DMS 273 (cell line): Measurements from ENCODE around the gene MYO5A.
"Not testable (repeated sequence)": the region's sequence is repeated elsewhere in the genome, so short reads cannot be mapped to it uniquely, and the experiment has no call there.

Experiments
- DNase-seq: peaks from one replicate; lab custom pipeline; 2025; ENCODE audit not compliant: unreplicated experiment; lab: John Stamatoyannopoulos, UW

MYO5A gene

GRCh38 chr15:52466134-52466701 lies 62.5 kb downstream of the MYO5A start:
- no peak for DNase-seq

- peak; percentile 2 for DNase-seq
These were observed 64.2 kb downstream of the MYO5A start for GRCh38 chr15:52464478-52464877.

- no peak for DNase-seq
These were observed 64.6 kb downstream of the MYO5A start for GRCh38 chr15:52464040-52464439.

GRCh38 chr15:52463638-52464037 lies 65.0 kb downstream of the MYO5A start:
- DNase-seq: no peak

GRCh38 chr15:52462806-52463360 lies 65.8 kb downstream of the MYO5A start:
- no peak for DNase-seq

GRCh38 chr15:52459701-52460100 lies 69.0 kb downstream of the MYO5A start:
- DNase-seq: not testable (repeated sequence)

GRCh38 chr15:52459265-52459664 lies 69.4 kb downstream of the MYO5A start:
- DNase-seq: not testable (repeated sequence)

GRCh38 chr15:52448011-52448890 lies 80.4 kb downstream of the MYO5A start:
- no peak for DNase-seq

- no peak for DNase-seq
These were observed 82.7 kb downstream of the MYO5A start for GRCh38 chr15:52445954-52446353.

GRCh38 chr15:52445553-52445952 lies 83.1 kb downstream of the MYO5A start:
- no peak for DNase-seq

- not testable (repeated sequence) for DNase-seq
These were observed 85.5 kb downstream of the MYO5A start for GRCh38 chr15:52443205-52443604.

- no peak for DNase-seq
These were observed 86.8 kb downstream of the MYO5A start for GRCh38 chr15:52441841-52442240.

GRCh38 chr15:52440946-52441345 lies 87.7 kb downstream of the MYO5A start:
- no peak for DNase-seq

GRCh38 chr15:52440414-52440813 lies 88.3 kb downstream of the MYO5A start:
- DNase-seq: no peak

GRCh38 chr15:52439470-52439869 lies 89.2 kb downstream of the MYO5A start:
- DNase-seq: no peak

GRCh38 chr15:52439042-52439441 lies 89.6 kb downstream of the MYO5A start:
- DNase-seq: not testable (repeated sequence)

GRCh38 chr15:52438047-52438446 lies 90.6 kb downstream of the MYO5A start:
- DNase-seq: no peak

- no peak for DNase-seq
These were observed 91.0 kb downstream of the MYO5A start for GRCh38 chr15:52437646-52438045.

- DNase-seq: no peak
These were observed 91.7 kb downstream of the MYO5A start for GRCh38 chr15:52436981-52437380.

- DNase-seq: no peak
These were observed 93.8 kb downstream of the MYO5A start for GRCh38 chr15:52434885-52435284.

GRCh38 chr15:52428297-52428696 lies 100.4 kb downstream of the MYO5A start:
- DNase-seq: no peak

- no peak for DNase-seq
These were observed 100.9 kb downstream of the MYO5A start for GRCh38 chr15:52427804-52428203.
